HepG2 (cell line): ENCODE measurements around the gene THRA. TPM values are rescaled to one million over a fixed set of nuclear protein-coding genes. Genes with fewer than 3 reads are reported as not detected.
A peak's percentile ranks its signal among the peaks of the same experiment; 100 is the strongest.

Experiments used
- ATF2 ChIP-seq: sonication (generic); formaldehyde crosslinking; IDR thresholded peaks from 2 replicates; pipeline ENCODE4 v1.4.0; 2020; ENCODE audit warnings: missing genetic modification reagents
- BCL6 ChIP-seq: IDR thresholded peaks from 2 replicates; pipeline ENCODE4 v1.6.1; 2016; ENCODE audit warnings: missing genetic modification reagents, missing compliant biosample characterization
- BRCA1 ChIP-seq: sonication (generic); formaldehyde crosslinking; IDR thresholded peaks from 2 replicates; pipeline ENCODE4 v1.4.0; 2020; ENCODE audit warnings: missing genetic modification reagents
- DMTF1 ChIP-seq: sonication (generic); formaldehyde crosslinking; IDR thresholded peaks from 2 replicates; pipeline ENCODE4 v1.4.0; 2020; ENCODE audit warnings: mild to moderate bottlenecking, missing genetic modification reagents
- FOSL2 ChIP-seq: sonication (generic); formaldehyde crosslinking; IDR thresholded peaks from 2 replicates; pipeline ENCODE4 v1.4.0; 2020; ENCODE audit warnings: missing genetic modification reagents
- GTF2F1 ChIP-seq: fragments of 150-350 bp; IDR thresholded peaks from 2 replicates; pipeline ENCODE4 v1.6.1; 2014; ENCODE audit warnings: low read length
- MTA1 ChIP-seq: sonication (generic); formaldehyde crosslinking; IDR thresholded peaks from 2 replicates; pipeline ENCODE4 v1.4.0; 2020; ENCODE audit warnings: missing genetic modification reagents, mild to moderate bottlenecking, borderline replicate concordance
- MTF2 ChIP-seq: sonication (generic); formaldehyde crosslinking; IDR thresholded peaks from 2 replicates; pipeline ENCODE4 v1.5.0; 2020; ENCODE audit warnings: missing genetic modification reagents, borderline replicate concordance
- PITX1 ChIP-seq: sonication (generic); formaldehyde crosslinking; IDR thresholded peaks from 2 replicates; pipeline ENCODE4 v1.5.1; 2020; ENCODE audit warnings: mild to moderate bottlenecking, missing genetic modification reagents
- RFX3 ChIP-seq: IDR thresholded peaks from 2 replicates; pipeline ENCODE4 v1.6.1; 2016; ENCODE audit warnings: missing biosample characterization, missing genetic modification reagents
- SP1 ChIP-seq, 2 experiments: fragments of 450-650 bp in 1 of 2; sonication (generic) in 1 of 2; formaldehyde crosslinking in 1 of 2; IDR thresholded peaks; 2 replicates each; pipeline versions ENCODE4 v1.4.0 to v1.6.1; 2016 to 2020; ENCODE audit warnings: missing genetic modification reagents in 1 of 2
- STAG1 ChIP-seq: sonication (generic); formaldehyde crosslinking; IDR thresholded peaks from 2 replicates; pipeline ENCODE4 v1.4.0; 2020; ENCODE audit warnings: missing genetic modification reagents
- TFE3 ChIP-seq: IDR thresholded peaks from 2 replicates; pipeline ENCODE4 v1.6.1; 2016
- TSC22D2 ChIP-seq: sonication (generic); formaldehyde crosslinking; IDR thresholded peaks from 2 replicates; pipeline ENCODE4 v1.5.1; 2020; ENCODE audit warnings: missing genetic modification reagents, mild to moderate bottlenecking, borderline replicate concordance
- YY1 ChIP-seq: IDR thresholded peaks from 2 replicates; pipeline ENCODE4 v1.6.1; 2011; ENCODE audit warnings: low read length, low read depth, moderate library complexity, mild to moderate bottlenecking; ENCODE audit not compliant: insufficient read depth, insufficient replicate concordance
- ZC3H4 ChIP-seq: sonication (generic); formaldehyde crosslinking; IDR thresholded peaks from 2 replicates; pipeline ENCODE4 v1.4.0; 2020; ENCODE audit warnings: missing genetic modification reagents, borderline replicate concordance
- ZNF121 ChIP-seq: sonication (generic); formaldehyde crosslinking; IDR thresholded peaks from 2 replicates; pipeline ENCODE4 v1.5.0; 2020; ENCODE audit warnings: mild to moderate bottlenecking, missing genetic modification reagents
- ZNF224 ChIP-seq: sonication (generic); formaldehyde crosslinking; IDR thresholded peaks from 2 replicates; pipeline ENCODE4 v1.5.0; 2020; ENCODE audit warnings: mild to moderate bottlenecking, missing genetic modification reagents
- ZNF230 ChIP-seq: sonication (generic); formaldehyde crosslinking; IDR thresholded peaks from 2 replicates; pipeline ENCODE4 v1.4.0; 2020; ENCODE audit warnings: mild to moderate bottlenecking, missing genetic modification reagents
- ZNF235 ChIP-seq: sonication (generic); formaldehyde crosslinking; IDR thresholded peaks from 2 replicates; pipeline ENCODE4 v1.8.1; 2023; ENCODE audit warnings: mild to moderate bottlenecking, missing genetic modification reagents, borderline replicate concordance
- ZNF329 ChIP-seq: sonication (generic); formaldehyde crosslinking; IDR thresholded peaks from 2 replicates; pipeline ENCODE4 v1.9.0; 2021; ENCODE audit warnings: low read depth, mild to moderate bottlenecking, missing genetic modification reagents
- ZNF33B ChIP-seq: sonication (generic); formaldehyde crosslinking; IDR thresholded peaks from 2 replicates; pipeline ENCODE4 v1.5.1; 2020; ENCODE audit warnings: mild to moderate bottlenecking, missing genetic modification reagents
- ZUFSP ChIP-seq: sonication (generic); formaldehyde crosslinking; IDR thresholded peaks from 2 replicates; pipeline ENCODE4 v1.9.0; 2021; ENCODE audit warnings: missing genetic modification reagents, mild to moderate bottlenecking, borderline replicate concordance
- polyA plus RNA-seq, 8 experiments: library from polyadenylated mRNA; depleted of rRNA in 3 of 8; stranded (reverse) in 7 of 8; unstranded in 1 of 8; fragments of >200 nt; fragmentation: Illumina TruSeq in 4 of 8; extraction: Trizol in 4 of 8; gene quantifications; 2 replicates each; pipeline versions ENCODE4 v1.2.1 to v1.2.3, GENCODE V29; 2011 to 2016; ENCODE audit warnings: low read depth in 4 of 8, missing spikeins in 1 of 8, mixed read lengths in 1 of 8; ENCODE audit not compliant: insufficient read depth in 1 of 8
- total RNA-seq, 5 experiments: library from RNA; depleted of rRNA; stranded (reverse); fragments of >200 nt; fragmentation: Illumina TruSeq; extraction: Trizol; gene quantifications; 2 replicates each; pipeline ENCODE4 v1.2.3, GENCODE V29; 2016; ENCODE audit warnings: low read depth in 1 of 5

The THRA gene
- total and polyA plus RNA-seq, 2 of the 13 experiments (the other 11 are each of a cell fraction or from before 2014, with no cell fraction given): 8.0 to 9.9 TPM

- TF ChIP-seq STAG1 (CRISPR knock-in tag) (peak; percentile 23; the same call in 1 of the 2 replicates), MTF2 (CRISPR knock-in tag) (no peak; the same call in 1 of the 2 replicates), DMTF1 (CRISPR knock-in tag) (peak; percentile 96), FOSL2 (CRISPR knock-in tag) (peak; percentile 98), ZNF33B (CRISPR knock-in tag) (peak; percentile 99), ZNF329 (CRISPR knock-in tag) (peak; percentile 89; the same call in 1 of the 2 replicates), TFE3 (CRISPR knock-in tag) (peak; percentile 97), ZNF230 (CRISPR knock-in tag) (peak; percentile 100), RFX3 (CRISPR knock-in tag) (no peak; the same call in 1 of the 2 replicates), ZC3H4 (no peak), ZNF235 (peak; percentile 63; the same call in 1 of the 2 replicates), PITX1 (CRISPR knock-in tag) (peak; percentile 94), MTA1 (peak; percentile 97), BCL6 (CRISPR knock-in tag) (peak; percentile 98), ZNF224 (CRISPR knock-in tag) (peak; percentile 95; the same call in 1 of the 2 replicates), GTF2F1 (no peak), TSC22D2 (CRISPR knock-in tag) (0 out of 2 replicates have a peak, but pooled peaks have one; percentile 62), ZNF121 (CRISPR knock-in tag) (peak; percentile 58; the same call in 1 of the 2 replicates), BRCA1 (CRISPR knock-in tag) (peak; percentile 97), ZUFSP (no peak; the same call in 1 of the 2 replicates), YY1 (peak; percentile 56), SP1 (IDR thresholded peaks at IDR 0.05) (no peak), SP1 (CRISPR knock-in tag; IDR thresholded peaks at IDR 0.05) (peak; percentile 74; the same call in 1 of the 2 replicates), ATF2 (CRISPR knock-in tag) (peak; percentile 94)
Observed at GRCh38 chr17:40100669-40101366, 38.1 kb downstream of the THRA start (continued).
